Subcutaneous adipose tissue (tissue), 4 donors: ENCODE results near the gene FAM89A. TPM values are rescaled to one million over a fixed set of nuclear protein-coding genes. Genes with fewer than 3 reads are reported as not detected.

Experiments used
- total RNA-seq, 4 donors: library from RNA; depleted of rRNA; stranded (reverse); fragments of >200 nt; gene quantifications; one replicate each; pipeline ENCODE4 v1.1.0, GENCODE V29; 2016
- TF ChIP-seq, protein P1 (sequence below): fragments of 450-650 bp; IDR thresholded peaks from one replicate; pipeline ENCODE4 v1.5.1; 2016; ENCODE audit warnings: low read depth, mild to moderate bottlenecking, control low read depth, antibody characterized with exemption, moderate library complexity

Gene FAM89A
- total RNA-seq, 4 donors from 2014 or later = 69.5 to 222 (median 140) TPM

DNA sequence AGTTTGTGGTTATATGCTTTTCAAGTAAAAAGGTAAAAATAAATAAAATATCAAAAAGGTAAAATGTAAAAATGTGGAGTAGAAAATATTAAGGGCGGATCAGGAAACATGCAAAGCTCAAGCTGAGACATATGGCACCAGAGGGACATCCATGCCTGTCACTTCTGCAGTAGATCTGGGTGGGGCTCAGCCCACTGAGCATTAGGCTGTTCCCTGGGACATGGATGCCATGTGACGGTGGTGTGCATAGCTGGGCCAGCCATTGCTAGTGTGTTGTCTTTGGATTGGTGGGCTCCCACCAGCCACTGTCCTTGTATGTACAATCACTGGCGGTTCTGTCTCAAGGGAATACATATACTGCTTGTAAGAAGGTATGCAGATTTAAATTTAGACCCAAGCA lies 64.4 kb downstream of the FAM89A start:
- TF ChIP-seq, protein P1, sequence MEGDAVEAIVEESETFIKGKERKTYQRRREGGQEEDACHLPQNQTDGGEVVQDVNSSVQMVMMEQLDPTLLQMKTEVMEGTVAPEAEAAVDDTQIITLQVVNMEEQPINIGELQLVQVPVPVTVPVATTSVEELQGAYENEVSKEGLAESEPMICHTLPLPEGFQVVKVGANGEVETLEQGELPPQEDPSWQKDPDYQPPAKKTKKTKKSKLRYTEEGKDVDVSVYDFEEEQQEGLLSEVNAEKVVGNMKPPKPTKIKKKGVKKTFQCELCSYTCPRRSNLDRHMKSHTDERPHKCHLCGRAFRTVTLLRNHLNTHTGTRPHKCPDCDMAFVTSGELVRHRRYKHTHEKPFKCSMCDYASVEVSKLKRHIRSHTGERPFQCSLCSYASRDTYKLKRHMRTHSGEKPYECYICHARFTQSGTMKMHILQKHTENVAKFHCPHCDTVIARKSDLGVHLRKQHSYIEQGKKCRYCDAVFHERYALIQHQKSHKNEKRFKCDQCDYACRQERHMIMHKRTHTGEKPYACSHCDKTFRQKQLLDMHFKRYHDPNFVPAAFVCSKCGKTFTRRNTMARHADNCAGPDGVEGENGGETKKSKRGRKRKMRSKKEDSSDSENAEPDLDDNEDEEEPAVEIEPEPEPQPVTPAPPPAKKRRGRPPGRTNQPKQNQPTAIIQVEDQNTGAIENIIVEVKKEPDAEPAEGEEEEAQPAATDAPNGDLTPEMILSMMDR = no peak

DNA sequence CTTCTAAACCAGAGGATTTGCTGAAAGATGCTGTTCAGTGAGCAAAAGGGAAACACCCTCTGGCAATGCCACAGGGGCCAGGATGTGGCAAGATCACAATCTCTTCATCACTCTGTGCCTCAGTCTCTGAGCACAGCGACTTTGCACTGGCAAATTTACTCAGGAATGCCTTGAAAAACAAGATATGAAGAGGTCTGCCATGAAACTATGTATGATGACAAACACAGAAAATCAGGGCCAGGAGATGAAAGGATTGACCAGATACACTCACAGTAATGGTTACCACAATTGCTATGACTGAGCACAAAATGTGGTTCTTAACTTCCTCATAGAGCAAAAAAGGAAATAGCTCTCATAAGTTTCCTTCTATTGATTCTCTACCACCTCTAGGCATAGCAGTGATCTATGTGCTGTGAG lies 67.2 kb downstream of the FAM89A start:
- TF ChIP-seq, protein P1 = no peak

DNA sequence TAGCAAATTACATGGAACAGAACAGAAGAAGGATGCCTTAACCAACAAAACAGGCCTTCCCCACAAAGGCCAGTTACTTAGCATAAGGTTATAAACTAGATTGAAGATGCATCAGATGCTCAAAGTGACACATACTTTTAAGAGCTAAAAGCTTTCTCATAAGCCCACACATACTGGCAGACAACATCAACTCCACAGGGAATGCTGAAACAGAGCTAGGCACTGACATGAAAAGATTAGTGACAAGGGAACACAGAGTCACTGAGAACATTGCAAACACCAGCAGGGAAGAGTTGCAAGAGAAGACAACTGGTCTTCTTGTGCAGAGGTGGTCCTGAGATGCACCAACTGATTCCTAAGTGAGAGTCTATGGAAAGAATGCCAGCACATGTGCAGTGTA lies 68.3 kb downstream of the FAM89A start:
- TF ChIP-seq, protein P1 = no peak

DNA sequence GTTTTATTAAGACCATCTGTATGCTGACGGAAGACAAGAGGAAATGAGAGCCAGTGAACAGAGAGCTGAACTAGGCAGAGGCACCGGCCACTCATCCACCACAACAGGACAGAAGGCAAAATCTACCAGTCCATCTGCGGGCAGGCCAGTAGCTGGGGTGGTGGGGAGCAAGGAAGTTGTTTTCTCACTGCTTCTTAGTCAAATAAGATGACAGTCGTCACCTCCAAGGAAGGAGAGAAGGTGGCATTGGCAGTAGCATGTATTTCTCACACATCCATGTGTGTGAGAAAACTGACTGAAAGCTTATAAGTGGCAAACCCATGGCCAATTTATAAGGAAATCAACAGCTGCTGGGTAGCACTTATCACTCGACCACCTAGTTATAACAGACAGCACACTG lies 69.6 kb downstream of the FAM89A start:
- TF ChIP-seq, protein P1 = no peak

Other genes starting within 250 kb of the FAM89A start
- 100 to 1,000 TPM in 1 of 4 donors, 10 to 100 TPM in 3; 37.4 to 103 (median 48.1) TPM for gene C1orf198, start 171.7 kb downstream of the FAM89A start, total RNA-seq
- 10 to 100 TPM; 24.4 to 43.0 (median 26.1) TPM for gene TTC13, start 61.4 kb downstream of the FAM89A start, total RNA-seq
- gene ARV1, start 61.2 kb downstream of the FAM89A start, total RNA-seq = 10 to 100 TPM; 15.4 to 32.6 (median 19.5) TPM
- gene TRIM67, start 121.8 kb upstream of the FAM89A start, total RNA-seq = 1 to 10 TPM in 1 of 4 donors, under 1 TPM in 3; under 0.01 to 1.3 (median 0.25) TPM
- 10 to 100 TPM; 34.8 to 55.4 (median 37.5) TPM for gene GNPAT, start 201.0 kb upstream of the FAM89A start, total RNA-seq